HepG2 (cell line): ENCODE measurements around the gene ARHGEF4. TPM values are rescaled to one million over a fixed set of nuclear protein-coding genes. Genes with fewer than 3 reads are reported as not detected.
"Not testable (repeated sequence)": the region's sequence is repeated elsewhere in the genome, so short reads cannot be mapped to it uniquely, and the experiment has no call there.

ENCODE experiments used
- ATAC-seq: fragments of 200-7000 bp; cut with Tn5 transposase; 3 replicates; pipeline ENCODE4 v1.9.1; 2020; ENCODE audit warnings: mild to moderate bottlenecking, moderate library complexity
- BruUV-seq: library from RNA; stranded (reverse); fragments of 400-500 nt; replicated peaks from 2 replicates; lab custom pipeline; 2021; lab: Mats Ljungman, UMichigan
- CTCF ChIA-PET: fragments of 300-600 bp; formaldehyde crosslinking; extraction: SDS; loops from one replicate; lab custom pipeline; 2021; ENCODE audit warnings: low total read pairs, inconsistent platforms, low intra/inter-chr PET ratio; lab: Yijun Ruan, JAX
- POLR2A ChIA-PET: fragments of 350-600 bp; sonication (Branson Sonifier 250); formaldehyde crosslinking; loops from one replicate; lab custom pipeline; 2020; ENCODE audit warnings: antibody characterized with exemption, inconsistent platforms; lab: Yijun Ruan, JAX
- DNase-seq: peaks from one replicate; pipeline ENCODE4 v3.0.0-alpha.2; 2015; ENCODE audit warnings: low spot score
- FAIRE-seq: peaks from 3 replicates; lab custom pipeline; 2011; peaks lifted over from hg19 to GRCh38; lab: Jason Lieb, UNC
- H2AFZ ChIP-seq: one replicate; pipeline ENCODE4 v1.6.1; 2011; ENCODE audit warnings: low read length, inconsistent platforms
- H3K27ac ChIP-seq: fragments of 300-600 bp; 3 replicates; pipeline ENCODE4 v1.8.0; 2011; ENCODE audit warnings: mixed run types, mild to moderate bottlenecking, mixed read lengths, low read length, inconsistent platforms; ENCODE audit not compliant: insufficient read depth; ENCODE audit errors: extremely low read length
- H3K27me3 ChIP-seq, 2 experiments: fragments of 200-600 bp in 1 of 2; 2 replicates in 1 of 2; 3 replicates in 1 of 2; pipeline versions ENCODE4 v1.6.0 to v1.8.0; 2011; ENCODE audit warnings: low read length in 2 of 2, mild to moderate bottlenecking in 2 of 2, moderate library complexity in 2 of 2, inconsistent platforms in 1 of 2; ENCODE audit not compliant: insufficient read depth in 2 of 2, control insufficient read depth in 1 of 2
- H3K36me3 ChIP-seq, 2 experiments: fragments of 200-600 bp in 1 of 2; replicated peaks in 1 of 2; 2 replicates in 1 of 2; 3 replicates in 1 of 2; pipeline versions ENCODE4 v1.5.1 to v1.8.0; 2011; ENCODE audit warnings: low read length in 2 of 2, inconsistent platforms in 1 of 2; ENCODE audit not compliant: insufficient read depth in 2 of 2, control insufficient read depth in 1 of 2
- H3K4me1 ChIP-seq: 2 replicates; pipeline ENCODE4 v1.5.1; 2012; ENCODE audit warnings: low read length, inconsistent platforms; ENCODE audit not compliant: insufficient read depth
- H3K4me2 ChIP-seq: 2 replicates; pipeline ENCODE4 v1.6.0; 2011; ENCODE audit warnings: low read depth, low read length, inconsistent platforms
- H3K4me3 ChIP-seq, 3 experiments: fragments of 200-600 bp in 1 of 3; sonication (generic), shearing (Covaris generic) in 1 of 3; replicated peaks in 1 of 3; 2 replicates each; pipeline ENCODE4 v1.5.1; 2011 to 2016; ENCODE audit warnings: low read length in 3 of 3, inconsistent platforms in 2 of 3, low read depth in 2 of 3, mild to moderate bottlenecking in 2 of 3, control low read depth in 1 of 3, mixed read lengths in 1 of 3; ENCODE audit not compliant: insufficient read depth in 1 of 3
- H3K79me2 ChIP-seq: one replicate; pipeline ENCODE4 v1.6.1; 2011; ENCODE audit warnings: low read length, inconsistent platforms; ENCODE audit not compliant: insufficient read depth
- H3K9ac ChIP-seq: 2 replicates; pipeline ENCODE4 v1.6.0; 2011; ENCODE audit warnings: mild to moderate bottlenecking, low read depth, low read length, inconsistent platforms; ENCODE audit not compliant: insufficient read depth
- H3K9me3 ChIP-seq: 2 replicates; pipeline ENCODE4 v1.5.1; 2012; ENCODE audit warnings: mild to moderate bottlenecking, low read length
- H4K20me1 ChIP-seq: 2 replicates; pipeline ENCODE4 v1.6.0; 2011; ENCODE audit warnings: inconsistent platforms, mild to moderate bottlenecking, low read length, moderate library complexity; ENCODE audit not compliant: insufficient read depth
- MAFF ChIP-seq: IDR thresholded peaks from 2 replicates; pipeline ENCODE4 v1.6.1; 2011; ENCODE audit warnings: low read depth, low read length, improper control_type of control experiment
- MAFK ChIP-seq, 2 experiments: IDR thresholded peaks in 1 of 2; conservative IDR thresholded peaks in 1 of 2; 2 replicates each; pipeline ENCODE4 v1.6.1; 2011; ENCODE audit warnings: improper control_type of control experiment in 2 of 2, low read length in 2 of 2
- NFYB ChIP-seq: sonication (generic); formaldehyde crosslinking; IDR thresholded peaks from 2 replicates; pipeline ENCODE4 v1.4.0; 2020; ENCODE audit warnings: missing genetic modification reagents
- TMF1 ChIP-seq: sonication (generic); formaldehyde crosslinking; IDR thresholded peaks from 2 replicates; pipeline ENCODE4 v1.8.1; 2022; ENCODE audit warnings: low read depth, missing genetic modification reagents
- ZNF205 ChIP-seq: IDR thresholded peaks from 2 replicates; pipeline ENCODE4 v1.6.1; 2018; ENCODE audit warnings: missing biosample characterization, missing genetic modification reagents
- WGBS: methylation state at CpG from one replicate; pipeline ENCODE4 v1.1.6; 2017; ENCODE audit warnings: low lambda C conversion rate; 5-methylcytosine and 5-hydroxymethylcytosine counted together
- in situ Hi-C: cut with HindIII; loops from 2 replicates; pipeline ENCODE4 v1.10.0; 2017; ENCODE audit warnings: low pct_unique_long_range_greater_than_20kb; ENCODE audit not compliant: extremely low pct_ligation_motif_present
- intact Hi-C: fragments of 100-400 bp; cut with micrococcal nuclease; formaldehyde crosslinking; loops from one replicate; pipeline ENCODE4 v1.10.0; 2022; ENCODE audit not compliant: unreplicated experiment
- polyA plus RNA-seq, 8 experiments: library from polyadenylated mRNA; depleted of rRNA in 3 of 8; stranded (reverse) in 7 of 8; unstranded in 1 of 8; fragments of >200 nt; fragmentation: Illumina TruSeq in 4 of 8; extraction: Trizol in 4 of 8; gene quantifications; 2 replicates each; pipeline versions ENCODE4 v1.2.1 to v1.2.3, GENCODE V29; 2011 to 2016; ENCODE audit warnings: low read depth in 4 of 8, missing spikeins in 1 of 8, mixed read lengths in 1 of 8; ENCODE audit not compliant: insufficient read depth in 1 of 8
- total RNA-seq, 5 experiments: library from RNA; depleted of rRNA; stranded (reverse); fragments of >200 nt; fragmentation: Illumina TruSeq; extraction: Trizol; gene quantifications; 2 replicates each; pipeline ENCODE4 v1.2.3, GENCODE V29; 2016; ENCODE audit warnings: low read depth in 1 of 5

ARHGEF4 gene
- total and polyA plus RNA-seq, 2 of the 13 experiments (the other 11 are each of a cell fraction or from before 2014, with no cell fraction given): 0.11 to 0.13 TPM

DNA sequence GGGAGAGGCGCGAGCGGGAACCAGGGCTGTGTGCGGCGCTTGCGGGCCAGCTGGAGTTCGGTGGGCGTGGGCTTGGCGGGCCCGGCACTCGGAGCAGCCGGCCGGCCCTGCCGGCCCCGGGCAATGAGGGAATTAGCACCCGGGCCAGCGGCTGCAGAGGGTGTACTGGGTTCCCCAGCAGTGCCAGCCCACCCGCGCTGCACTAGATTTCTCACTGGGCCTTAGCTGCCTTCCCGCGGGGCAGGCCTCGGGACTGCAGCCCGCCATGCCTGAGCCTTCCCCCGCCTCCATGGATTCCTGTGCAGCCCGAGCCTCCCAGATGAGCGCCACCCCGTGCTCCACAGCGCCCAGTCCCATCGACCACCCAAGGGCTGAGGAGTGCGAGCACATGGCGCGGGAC lies 154.7 kb downstream of the ARHGEF4 start:
- FAIRE-seq, H3K36me3 ChIP-seq, H3K4me2 ChIP-seq, H2AFZ ChIP-seq, H3K4me3 ChIP-seq, POLR2A ChIA-PET, H3K79me2 ChIP-seq, H3K27me3 ChIP-seq, CTCF ChIA-PET, BruUV-seq, H3K4me1 ChIP-seq, DNase-seq, H3K27ac ChIP-seq, intact Hi-C loops, ATAC-seq, in situ Hi-C loops, H3K9me3 ChIP-seq, H3K9ac ChIP-seq, H4K20me1 ChIP-seq: not testable (repeated sequence)
- 75% methylated on average over 21 of the region's 32 CpGs for WGBS

DNA sequence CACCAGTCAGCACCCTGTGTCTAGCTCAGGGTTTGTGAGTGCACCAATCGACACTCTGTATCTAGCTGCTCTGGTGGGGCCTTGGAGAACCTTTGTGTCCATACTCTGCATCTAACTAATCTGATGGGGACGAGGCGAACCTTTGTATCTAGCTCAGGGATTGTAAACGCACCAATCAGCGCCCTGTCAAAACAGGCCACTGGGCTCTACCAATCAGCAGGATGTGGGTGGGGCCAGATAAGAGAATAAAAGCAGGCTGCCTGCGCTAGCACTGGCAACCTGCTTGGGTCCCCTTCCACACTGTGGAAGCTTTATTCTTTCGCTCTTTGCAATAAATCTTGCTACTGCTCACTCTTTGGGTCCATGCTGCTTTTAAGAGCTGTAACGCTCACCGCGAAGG lies 155.3 kb downstream of the ARHGEF4 start:
- CTCF ChIA-PET, BruUV-seq: not testable (repeated sequence)

DNA sequence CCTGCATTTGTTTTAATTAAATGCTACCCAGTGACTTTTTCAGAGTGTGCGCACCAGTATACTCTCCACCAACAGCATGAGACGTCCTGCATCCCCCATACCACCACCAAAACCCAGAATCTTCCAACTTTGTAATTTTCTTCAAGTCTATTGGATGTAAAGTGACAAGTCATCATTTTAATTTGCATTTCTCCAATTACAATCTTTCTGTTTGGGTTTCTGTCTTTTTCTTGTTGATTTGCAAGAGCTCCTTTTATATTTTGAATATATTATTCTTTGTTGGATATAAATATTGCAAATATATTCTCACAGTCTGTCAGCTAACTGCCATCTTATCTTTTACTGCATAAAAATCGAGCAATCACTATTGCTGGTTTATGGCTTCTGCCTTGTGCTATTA lies 160.0 kb downstream of the ARHGEF4 start:
- DNase-seq: no peak
- CTCF ChIA-PET: no interaction called here
- Histone ChIP-seq H4K20me1 (no peaks in the 10 kb centered on the region), H3K9ac (no peak overlapping the region), H3K4me3 (no peak overlapping the region), H3K79me2 (no peaks in the 10 kb centered on the region), H3K4me2 (no peak overlapping the region), H3K27me3 (peaks cover 0 to 13% of the 10 kb centered on the region in 2 experiments; a peak in 3 of 5 replicates), H2AFZ (no peak overlapping the region), H3K36me3 (no peaks in the 10 kb centered on the region), H3K4me1 (no peaks in the 10 kb centered on the region), H3K27ac (no peak overlapping the region), H3K9me3 (no peaks in the 10 kb centered on the region)
- in situ Hi-C loops: no loop called here
- intact Hi-C loops: no loop called here
- no peak for FAIRE-seq
- WGBS: 26% methylated on average over 3 of the region's 3 CpGs
- no TSS peak for BruUV-seq
- TF ChIP-seq ZNF205: no peak
- no peak for TF ChIP-seq TMF1 (CRISPR knock-in tag)
- peak; percentile 74 to 80 for TF ChIP-seq MAFK (conservative IDR thresholded peaks at IDR 0.05 in 1 of 2, IDR thresholded peaks at IDR 0.05 in 1 of 2; ENCODE audit: low read length in 2 of 2)
- peak; percentile 76 for TF ChIP-seq MAFF
- POLR2A ChIA-PET: no interaction called here
- no peak for ATAC-seq

More for the DNA sequence above, 155.3 kb downstream of the ARHGEF4 start:
- ATAC-seq, H2AFZ ChIP-seq, H3K4me2 ChIP-seq, H3K9me3 ChIP-seq, H3K27ac ChIP-seq, in situ Hi-C loops, H3K27me3 ChIP-seq, intact Hi-C loops, POLR2A ChIA-PET, FAIRE-seq, H3K36me3 ChIP-seq, H3K4me1 ChIP-seq, H3K79me2 ChIP-seq, H3K9ac ChIP-seq, H4K20me1 ChIP-seq, H3K4me3 ChIP-seq, DNase-seq: not testable (repeated sequence)
- WGBS: 61% methylated on average over 10 of the region's 10 CpGs
- TF ChIP-seq NFYB (CRISPR knock-in tag): 0 out of 2 replicates have a peak, but pooled peaks have one; percentile 20
